Adipose tissue (tissue), 3 donors: ENCODE data around the gene SF3A2. TPM values are rescaled to one million over a fixed set of nuclear protein-coding genes. Genes with fewer than 3 reads are reported as not detected.

Source experiments
- H3K27ac ChIP-seq: one replicate; pipeline ENCODE4 v1.5.1; 2013; ENCODE audit warnings: low read depth, low read length
- WGBS, 3 donors: extraction: QIAGEN DNeasy Blood & Tissue Kit; methylation state at CpG; one replicate each; pipeline ENCODE4 v1.1.7; 2013; 5-methylcytosine and 5-hydroxymethylcytosine counted together
- polyA plus RNA-seq, 3 donors: library from polyadenylated mRNA; stranded (reverse); fragments of 200-250 nt; gene quantifications; one replicate each; pipeline ENCODE4 v1.2.3, GENCODE V29; 2013
- donor health status: healthy with polysubstance abuse.
- donor health status: Bipolar disorder and iron deficiency.
- donor health status: healthy.

The SF3A2 gene
- polyA plus RNA-seq, 3 donors: 31.2 to 36.4 (median 34.2) TPM

GRCh38 chr19:2201473-2202148 lies 35.0 kb upstream of the SF3A2 start:
- WGBS, 3 donors: 92 to 95% (median 94%) methylated on average over 21 of the region's 21 CpGs
- H3K27ac ChIP-seq: no peak overlapping the region

GRCh38 chr19:2202366-2202765 lies 34.3 kb upstream of the SF3A2 start:
- no peak overlapping the region for H3K27ac ChIP-seq
- WGBS, 3 donors: 91 to 95% (median 92%) methylated on average over 15 of the region's 15 CpGs

GRCh38 chr19:2207008-2207407 lies 29.6 kb upstream of the SF3A2 start:
- no peak overlapping the region for H3K27ac ChIP-seq
- WGBS, 3 donors: 88 to 95% (median 94%) methylated on average over 15 of the region's 15 CpGs

- 55 to 76% (median 63%) methylated on average over 35 to 36 of the region's 36 CpGs for WGBS, 3 donors
- H3K27ac ChIP-seq: no peak overlapping the region
Observed at GRCh38 chr19:2207991-2208860, 28.4 kb upstream of the SF3A2 start.

GRCh38 chr19:2208975-2209374 lies 27.6 kb upstream of the SF3A2 start:
- H3K27ac ChIP-seq: no peak overlapping the region
- WGBS, 3 donors: 51 to 70% (median 54%) methylated on average over 9 to 10 of the region's 10 CpGs

GRCh38 chr19:2209408-2209807 lies 27.2 kb upstream of the SF3A2 start:
- no peak overlapping the region for H3K27ac ChIP-seq
- 85 to 89% (median 87%) methylated on average over 15 to 17 of the region's 17 CpGs for WGBS, 3 donors

- WGBS, 3 donors: 88 to 92% (median 88%) methylated on average over 20 to 21 of the region's 21 CpGs
- H3K27ac ChIP-seq: no peak overlapping the region
Observed at GRCh38 chr19:2210206-2210605, 26.4 kb upstream of the SF3A2 start.

GRCh38 chr19:2210987-2211740 lies 25.5 kb upstream of the SF3A2 start:
- WGBS, 3 donors: 93 to 96% (median 96%) methylated on average over 33 of the region's 33 CpGs
- no peak overlapping the region for H3K27ac ChIP-seq

- no peak overlapping the region for H3K27ac ChIP-seq
- 87 to 94% (median 91%) methylated on average over 21 of the region's 21 CpGs for WGBS, 3 donors
Observed at GRCh38 chr19:2212861-2213711, 23.5 kb upstream of the SF3A2 start.

GRCh38 chr19:2213799-2214198 lies 22.8 kb upstream of the SF3A2 start:
- no peak overlapping the region for H3K27ac ChIP-seq
- 81 to 90% (median 86%) methylated on average over 26 of the region's 26 CpGs for WGBS, 3 donors

GRCh38 chr19:2214251-2214650 lies 22.4 kb upstream of the SF3A2 start:
- no peak overlapping the region for H3K27ac ChIP-seq

GRCh38 chr19:2215281-2215751 lies 21.3 kb upstream of the SF3A2 start:
- no peak overlapping the region for H3K27ac ChIP-seq
- WGBS, 3 donors: 84 to 87% (median 84%) methylated on average over 31 of the region's 31 CpGs

More at GRCh38 chr19:2214251-2214650, 22.4 kb upstream of the SF3A2 start:
- WGBS, 3 donors: 87 to 94% (median 90%) methylated on average over 17 of the region's 17 CpGs

- H3K27ac ChIP-seq: no peak overlapping the region
- whole genome bisulfite sequencing, 3 donors: 94 to 97% (median 96%) methylated on average over 39 to 43 of the region's 43 CpGs
Observed at GRCh38 chr19:2216361-2217225, 20.0 kb upstream of the SF3A2 start.

- no peak overlapping the region for H3K27ac ChIP-seq
- 95 to 97% (median 97%) methylated on average over 22 of the region's 22 CpGs for WGBS, 3 donors
Observed at GRCh38 chr19:2217591-2217990, 19.0 kb upstream of the SF3A2 start.

GRCh38 chr19:2219726-2220125 lies 16.9 kb upstream of the SF3A2 start:
- 94 to 96% (median 96%) methylated on average over 20 to 21 of the region's 21 CpGs for WGBS, 3 donors
- H3K27ac ChIP-seq: no peak overlapping the region

GRCh38 chr19:2221250-2221831 lies 15.3 kb upstream of the SF3A2 start:
- WGBS, 3 donors: 65 to 80% (median 77%) methylated on average over 19 to 20 of the region's 20 CpGs
- peak overlapping the region; percentile 31 for H3K27ac ChIP-seq

GRCh38 chr19:2221918-2222317 lies 14.7 kb upstream of the SF3A2 start:
- no peak overlapping the region for H3K27ac ChIP-seq
- 57 to 84% (median 63%) methylated on average over 20 of the region's 20 CpGs for WGBS, 3 donors
